AG04449 (cell line): ENCODE data around the gene PPFIBP1.
"Not testable (repeated sequence)": the region's sequence is repeated elsewhere in the genome, so short reads cannot be mapped to it uniquely, and the experiment has no call there.

ENCODE experiments used
- CTCF ChIA-PET: fragments of 350-600 bp; formaldehyde crosslinking; extraction: SDS; loops from one replicate; lab custom pipeline; 2021; ENCODE audit warnings: antibody characterized with exemption; lab: Yijun Ruan, JAX
- POLR2A ChIA-PET: fragments of 400-600, 350-600 bp; formaldehyde crosslinking; extraction: SDS; loops from one replicate; lab custom pipeline; 2020; ENCODE audit warnings: antibody characterized with exemption, inconsistent platforms; lab: Yijun Ruan, JAX
- DNase-seq: peaks from one replicate; pipeline ENCODE4 v3.0.0-alpha.2; 2010; ENCODE audit warnings: low read depth, low spot score
- H3K4me3 ChIP-seq: 2 replicates; pipeline ENCODE4 v1.5.1; 2011; ENCODE audit warnings: low read depth, mild to moderate bottlenecking, control low read depth, low read length
- TF ChIP-seq, protein P1 (sequence below): IDR thresholded peaks from one replicate; pipeline ENCODE4 v1.5.1; 2011; ENCODE audit warnings: mild to moderate bottlenecking, moderate library complexity, low read length, control low read depth, inconsistent platforms; ENCODE audit not compliant: insufficient read depth; ENCODE audit errors: missing control alignments

PPFIBP1 gene

GRCh38 chr12:27575762-27576118 is 51.7 kb downstream of the PPFIBP1 start:
- no peak for DNase-seq
- ChIA-PET CTCF (no interaction called here), POLR2A (no interaction called here)
- H3K4me3 ChIP-seq: no peak overlapping the region
- TF ChIP-seq, protein P1, sequence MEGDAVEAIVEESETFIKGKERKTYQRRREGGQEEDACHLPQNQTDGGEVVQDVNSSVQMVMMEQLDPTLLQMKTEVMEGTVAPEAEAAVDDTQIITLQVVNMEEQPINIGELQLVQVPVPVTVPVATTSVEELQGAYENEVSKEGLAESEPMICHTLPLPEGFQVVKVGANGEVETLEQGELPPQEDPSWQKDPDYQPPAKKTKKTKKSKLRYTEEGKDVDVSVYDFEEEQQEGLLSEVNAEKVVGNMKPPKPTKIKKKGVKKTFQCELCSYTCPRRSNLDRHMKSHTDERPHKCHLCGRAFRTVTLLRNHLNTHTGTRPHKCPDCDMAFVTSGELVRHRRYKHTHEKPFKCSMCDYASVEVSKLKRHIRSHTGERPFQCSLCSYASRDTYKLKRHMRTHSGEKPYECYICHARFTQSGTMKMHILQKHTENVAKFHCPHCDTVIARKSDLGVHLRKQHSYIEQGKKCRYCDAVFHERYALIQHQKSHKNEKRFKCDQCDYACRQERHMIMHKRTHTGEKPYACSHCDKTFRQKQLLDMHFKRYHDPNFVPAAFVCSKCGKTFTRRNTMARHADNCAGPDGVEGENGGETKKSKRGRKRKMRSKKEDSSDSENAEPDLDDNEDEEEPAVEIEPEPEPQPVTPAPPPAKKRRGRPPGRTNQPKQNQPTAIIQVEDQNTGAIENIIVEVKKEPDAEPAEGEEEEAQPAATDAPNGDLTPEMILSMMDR: no peak

DNA sequence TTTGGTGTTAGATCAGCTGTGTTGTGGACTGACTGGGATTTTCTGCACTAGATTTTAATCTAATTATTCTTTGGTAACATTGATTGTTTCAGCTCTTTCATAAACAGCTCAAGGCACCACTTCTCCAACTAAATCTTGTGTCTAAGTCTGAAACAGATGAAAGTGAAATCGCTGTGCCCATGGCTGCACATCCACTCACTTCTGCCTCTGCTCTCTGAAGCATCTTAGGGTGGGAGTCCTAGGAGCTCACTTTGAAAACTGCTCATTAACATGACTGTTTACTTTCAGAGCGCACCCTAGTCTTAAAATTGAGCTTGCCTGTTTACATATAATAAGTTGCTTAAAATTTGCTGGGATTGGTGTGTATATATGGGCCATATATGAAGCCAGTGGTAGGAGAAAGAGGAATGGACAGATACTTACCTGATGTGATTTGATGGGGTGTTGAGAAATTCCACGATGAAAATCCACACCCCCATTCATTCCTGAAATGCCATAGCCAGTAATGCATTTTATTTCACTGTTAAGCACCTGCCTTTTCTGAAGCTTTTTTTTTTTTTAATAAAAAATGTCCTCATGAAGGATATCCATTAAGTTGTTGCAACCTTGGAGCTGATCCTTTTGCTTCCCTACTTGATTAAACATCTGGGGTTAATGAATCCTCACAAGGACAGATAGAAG is 52.8 kb downstream of the PPFIBP1 start:
- CTCF ChIA-PET: interaction anchor here (0.7 to 1.0 kb wide), 3 partner anchors 17 to 152 kb away, joined by 3 read pairs; no protein-coding TSS in a partner anchor
- no peak for DNase-seq

DNA sequence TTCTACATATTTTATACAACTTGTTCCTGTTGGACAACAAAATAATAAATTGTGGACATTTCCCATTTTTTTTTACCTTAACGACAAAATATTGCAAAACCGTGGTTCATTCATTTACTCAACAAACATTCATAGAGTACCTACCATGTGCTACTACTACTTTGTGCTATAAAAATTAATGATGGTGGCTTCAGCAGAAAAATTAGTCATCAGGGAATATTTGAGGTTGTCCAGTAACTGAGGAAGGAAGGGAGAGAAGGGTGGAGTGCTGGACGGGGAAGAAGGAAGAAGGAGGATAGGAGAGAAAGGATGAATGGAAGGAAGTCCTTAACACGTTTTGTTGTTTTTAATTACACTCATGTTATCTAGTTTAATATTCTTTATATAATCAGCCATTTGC is 53.7 kb downstream of the PPFIBP1 start:
- ChIA-PET CTCF (interaction anchor here (1.0 kb wide), 1 partner anchor 16 kb away, joined by 3 read pairs; no protein-coding TSS in a partner anchor), POLR2A (no interaction called here)
- TF ChIP-seq, protein P1: no peak
- H3K4me3 ChIP-seq: no peak overlapping the region
- no peak for DNase-seq

More for the DNA sequence above, 52.8 kb downstream of the PPFIBP1 start:
- POLR2A ChIA-PET: no interaction called here
- no peak overlapping the region for H3K4me3 ChIP-seq
- TF ChIP-seq, protein P1: no peak

- CTCF ChIA-PET: no interaction called here
- TF ChIP-seq, protein P1: no peak
- POLR2A ChIA-PET: interaction anchor here (0.6 kb wide), 1 partner anchor 1555 kb away, joined by 3 read pairs; no protein-coding TSS in a partner anchor
- DNase-seq: no peak
- H3K4me3 ChIP-seq: no peak overlapping the region
These were observed 54.8 kb downstream of the PPFIBP1 start for GRCh38 chr12:27578689-27579372.

- POLR2A ChIA-PET: no interaction called here
- H3K4me3 ChIP-seq: no peak overlapping the region
- no peak for DNase-seq
- TF ChIP-seq, protein P1: no peak
- CTCF ChIA-PET: no interaction called here
These were observed 56.7 kb downstream of the PPFIBP1 start for GRCh38 chr12:27580561-27581330.

DNA sequence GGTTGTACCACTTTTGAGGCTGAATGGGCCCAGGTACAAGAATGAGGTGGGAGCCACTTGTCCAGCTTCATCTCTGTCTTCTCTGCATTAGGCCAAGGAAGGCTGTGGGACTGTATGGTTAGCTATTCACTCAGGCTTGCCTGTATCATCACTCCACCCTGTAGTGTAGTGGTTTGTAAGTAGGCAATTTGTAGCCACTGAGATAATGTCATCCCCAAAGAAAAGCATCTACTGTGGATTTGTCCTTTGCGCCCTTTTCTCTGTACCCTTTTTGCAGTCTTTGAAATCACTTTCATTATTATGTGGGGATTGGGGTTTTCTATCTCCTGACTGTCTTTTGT is 57.3 kb downstream of the PPFIBP1 start:
- H3K4me3 ChIP-seq, POLR2A ChIA-PET, DNase-seq, CTCF ChIA-PET: not testable (repeated sequence)

DNA sequence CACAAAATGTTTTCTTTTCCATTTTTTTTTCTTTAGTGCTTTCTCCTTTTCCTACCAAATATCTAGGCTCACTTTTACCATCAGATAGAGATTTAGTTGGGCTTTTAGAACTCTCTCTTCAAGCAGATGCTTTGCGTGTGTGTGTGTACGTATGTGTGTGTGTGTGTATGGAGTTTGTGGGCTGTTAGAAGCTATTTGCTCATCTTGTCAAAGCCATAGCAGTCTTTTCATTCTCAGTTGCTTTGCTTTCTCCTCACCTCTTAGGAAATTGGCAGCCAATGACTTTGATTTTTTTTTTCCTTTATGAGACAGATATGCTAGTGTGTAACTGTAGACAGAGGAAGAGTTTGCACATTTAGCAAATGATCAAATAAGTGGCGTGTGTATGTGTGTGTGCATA is 57.8 kb downstream of the PPFIBP1 start:
- POLR2A ChIA-PET, H3K4me3 ChIP-seq, CTCF ChIA-PET, DNase-seq: not testable (repeated sequence)

DNA sequence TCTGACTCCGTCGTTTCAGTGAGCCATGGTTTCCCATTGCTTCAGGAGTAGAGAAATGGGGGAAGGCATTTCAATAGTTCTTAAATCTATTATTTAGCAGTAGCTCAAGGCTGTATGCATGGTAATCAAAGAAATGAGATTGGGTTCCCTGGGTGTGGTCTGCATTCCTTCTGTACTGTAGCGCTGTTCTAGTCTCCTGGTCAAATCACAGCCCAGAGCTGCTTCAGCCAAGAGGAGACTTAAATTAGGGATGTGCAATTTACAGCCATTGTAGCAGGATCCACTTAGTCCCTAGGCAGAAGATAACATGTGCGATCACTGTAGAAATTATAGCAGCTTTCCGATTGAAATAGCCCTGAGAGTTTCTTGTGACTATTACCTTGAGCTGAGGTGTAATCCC is 58.4 kb downstream of the PPFIBP1 start:
- CTCF ChIA-PET: interaction anchor here (0.8 to 1.0 kb wide), 2 partner anchors 22 to 52 kb away, joined by 3 read pairs; no protein-coding TSS in a partner anchor
- DNase-seq, POLR2A ChIA-PET, H3K4me3 ChIP-seq: not testable (repeated sequence)
